DOHH2 (cell line): ENCODE results near the gene JOSD2.

Experiments used
- H3F3A ChIP-seq: fragments of 200-600 bp; sonication (generic), shearing (Covaris generic); 2 replicates; pipeline ENCODE4 v1.6.0; 2016; ENCODE audit warnings: antibody characterized with exemption, mild to moderate bottlenecking; ENCODE audit not compliant: control insufficient read depth, insufficient read depth
- H3K27ac ChIP-seq: fragments of 200-600 bp; sonication (generic); 2 replicates; pipeline ENCODE4 v1.5.1; 2014; ENCODE audit warnings: low read depth, mild to moderate bottlenecking, low read length, moderate library complexity
- H3K27me3 ChIP-seq: fragments of 200-600 bp; sonication (generic); 2 replicates; pipeline ENCODE4 v1.6.1; 2014; ENCODE audit warnings: mild to moderate bottlenecking, low read length, mixed read lengths; ENCODE audit not compliant: control insufficient read depth
- H3K36me3 ChIP-seq: fragments of 200-600 bp; sonication (generic); 2 replicates; pipeline ENCODE4 v1.6.1; 2014; ENCODE audit warnings: mild to moderate bottlenecking, low read length, moderate library complexity, mixed read lengths; ENCODE audit not compliant: control insufficient read depth
- H3K4me1 ChIP-seq: fragments of 200-600 bp; sonication (generic); 2 replicates; pipeline ENCODE4 v1.6.1; 2014; ENCODE audit warnings: mild to moderate bottlenecking, low read length, mixed read lengths; ENCODE audit not compliant: control insufficient read depth
- H3K4me2 ChIP-seq: fragments of 200-600 bp; sonication (generic); 2 replicates; pipeline ENCODE4 v1.6.0; 2014; ENCODE audit warnings: mild to moderate bottlenecking, low read length, moderate library complexity
- H3K4me3 ChIP-seq: fragments of 200-600 bp; sonication (generic); 2 replicates; pipeline ENCODE4 v1.5.1; 2014; ENCODE audit warnings: mild to moderate bottlenecking, low read length, mixed read lengths
- H3K79me2 ChIP-seq: fragments of 200-600 bp; sonication (generic); 2 replicates; pipeline ENCODE4 v1.6.1; 2014; ENCODE audit warnings: mild to moderate bottlenecking, low read length, mixed read lengths; ENCODE audit not compliant: control insufficient read depth
- H3K9me2 ChIP-seq: fragments of 200-600 bp; sonication (generic); replicated peaks from 2 replicates; pipeline ENCODE4 v1.6.1; 2014; ENCODE audit warnings: mild to moderate bottlenecking, low read length, mixed read lengths; ENCODE audit not compliant: control insufficient read depth
- H3K9me3 ChIP-seq: fragments of 200-600 bp; sonication (generic); 2 replicates; pipeline ENCODE4 v1.6.1; 2014; ENCODE audit warnings: antibody characterized with exemption, low read length, mixed read lengths; ENCODE audit not compliant: control insufficient read depth, insufficient read depth
- H4K20me1 ChIP-seq: fragments of 200-600 bp; sonication (generic); 2 replicates; pipeline ENCODE4 v1.6.0; 2014; ENCODE audit warnings: low read depth, mild to moderate bottlenecking, antibody characterized with exemption, low read length, moderate library complexity; ENCODE audit not compliant: control insufficient read depth, insufficient read depth
- EZH2phosphoT487 ChIP-seq: fragments of 200-600 bp; sonication (generic); IDR thresholded peaks from 2 replicates; pipeline ENCODE4 v1.6.1; 2017; ENCODE audit warnings: borderline replicate concordance, mild to moderate bottlenecking, antibody characterized with exemption, low read length, moderate library complexity, mixed read lengths
- TF ChIP-seq, protein P1 (sequence below): fragments of 200-600 bp; sonication (generic); IDR thresholded peaks from one replicate; pipeline ENCODE4 v1.5.1; 2014; ENCODE audit warnings: antibody characterized with exemption, mild to moderate bottlenecking, low read depth, low read length; ENCODE audit not compliant: poor library complexity, severe bottlenecking

JOSD2 gene

GRCh38 chr19:50558039-50558438, 47.0 kb upstream of the JOSD2 start:
- Histone ChIP-seq H3F3A (no peaks in the 10 kb centered on the region), H3K9me2 (no peaks in the 10 kb centered on the region), H3K4me1 (peaks cover 9% of the 10 kb centered on the region), H3K36me3 (no peaks in the 10 kb centered on the region), H3K4me2 (no peak overlapping the region), H3K9me3 (no peaks in the 10 kb centered on the region), H3K79me2 (no peaks in the 10 kb centered on the region), H3K4me3 (no peak overlapping the region), H3K27me3 (peaks cover 10% of the 10 kb centered on the region; the same call in 1 of the 2 replicates), H3K27ac (no peak overlapping the region), H4K20me1 (no peaks in the 10 kb centered on the region)
- TF ChIP-seq EZH2phosphoT487, result no peak
- TF ChIP-seq, protein P1, sequence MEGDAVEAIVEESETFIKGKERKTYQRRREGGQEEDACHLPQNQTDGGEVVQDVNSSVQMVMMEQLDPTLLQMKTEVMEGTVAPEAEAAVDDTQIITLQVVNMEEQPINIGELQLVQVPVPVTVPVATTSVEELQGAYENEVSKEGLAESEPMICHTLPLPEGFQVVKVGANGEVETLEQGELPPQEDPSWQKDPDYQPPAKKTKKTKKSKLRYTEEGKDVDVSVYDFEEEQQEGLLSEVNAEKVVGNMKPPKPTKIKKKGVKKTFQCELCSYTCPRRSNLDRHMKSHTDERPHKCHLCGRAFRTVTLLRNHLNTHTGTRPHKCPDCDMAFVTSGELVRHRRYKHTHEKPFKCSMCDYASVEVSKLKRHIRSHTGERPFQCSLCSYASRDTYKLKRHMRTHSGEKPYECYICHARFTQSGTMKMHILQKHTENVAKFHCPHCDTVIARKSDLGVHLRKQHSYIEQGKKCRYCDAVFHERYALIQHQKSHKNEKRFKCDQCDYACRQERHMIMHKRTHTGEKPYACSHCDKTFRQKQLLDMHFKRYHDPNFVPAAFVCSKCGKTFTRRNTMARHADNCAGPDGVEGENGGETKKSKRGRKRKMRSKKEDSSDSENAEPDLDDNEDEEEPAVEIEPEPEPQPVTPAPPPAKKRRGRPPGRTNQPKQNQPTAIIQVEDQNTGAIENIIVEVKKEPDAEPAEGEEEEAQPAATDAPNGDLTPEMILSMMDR, result no peak

GRCh38 chr19:50557009-50557613, 46.1 kb upstream of the JOSD2 start:
- peak overlapping the region; percentile 94 for H3K4me2 ChIP-seq
- H3K79me2 ChIP-seq, result no peaks in the 10 kb centered on the region
- H3K27ac ChIP-seq, result no peak overlapping the region
- no peaks in the 10 kb centered on the region for H4K20me1 ChIP-seq
- no peaks in the 10 kb centered on the region for H3F3A ChIP-seq
- TF ChIP-seq EZH2phosphoT487, result no peak
- TF ChIP-seq, protein P1, result no peak
- no peaks in the 10 kb centered on the region for H3K9me2 ChIP-seq
- H3K4me1 ChIP-seq, result peaks cover 9% of the 10 kb centered on the region
- peak overlapping the region; percentile 79; the same call in 1 of the 2 replicates for H3K4me3 ChIP-seq
- H3K27me3 ChIP-seq, result peaks cover 9% of the 10 kb centered on the region; the same call in 1 of the 2 replicates
- H3K9me3 ChIP-seq, result no peaks in the 10 kb centered on the region
- no peaks in the 10 kb centered on the region for H3K36me3 ChIP-seq

DNA sequence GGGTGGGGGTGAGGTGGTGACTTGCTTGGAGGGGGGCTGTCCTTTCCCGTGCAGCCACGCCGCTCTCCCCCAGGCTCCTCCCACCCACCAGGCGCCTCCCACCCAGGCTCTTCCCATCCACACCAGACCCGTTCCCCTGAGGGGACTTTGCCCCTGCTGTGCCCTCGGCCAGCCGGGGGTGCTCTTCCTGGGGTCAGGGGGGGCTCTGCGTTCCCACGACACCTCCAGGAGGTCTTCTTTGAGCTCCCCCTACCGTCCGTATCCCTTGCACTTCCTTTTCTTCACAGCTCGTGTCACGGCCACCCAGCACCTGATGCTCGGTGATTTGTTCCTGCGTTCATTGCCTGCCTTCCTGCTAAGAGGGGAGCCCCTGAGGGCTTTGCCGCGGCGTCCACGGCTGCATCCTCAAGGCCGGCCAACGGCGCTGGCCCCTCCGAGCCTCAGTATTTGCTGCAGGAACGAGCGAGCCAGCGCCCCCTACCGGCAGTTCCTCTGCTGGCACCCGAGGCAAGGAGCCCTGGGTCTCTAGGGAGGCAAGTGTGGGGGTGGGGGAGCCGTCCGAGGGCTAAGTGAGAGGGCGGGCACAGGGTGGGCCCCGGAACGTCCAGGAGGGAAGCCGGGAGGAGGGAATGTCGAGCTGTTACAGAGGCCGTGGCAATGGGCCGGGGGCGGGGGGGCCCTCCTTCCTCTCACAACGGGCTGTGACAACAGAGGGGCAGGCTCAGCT, 45.5 kb upstream of the JOSD2 start:
- peak overlapping the region; percentile 79 for H3K4me3 ChIP-seq
- no peaks in the 10 kb centered on the region for H4K20me1 ChIP-seq

More for the DNA sequence above, 45.5 kb upstream of the JOSD2 start:
- no peak overlapping the region for H3K27ac ChIP-seq
- no peaks in the 10 kb centered on the region for H3K36me3 ChIP-seq
- no peaks in the 10 kb centered on the region for H3F3A ChIP-seq
- H3K4me2 ChIP-seq, result peak overlapping the region; percentile 94
- no peak for TF ChIP-seq EZH2phosphoT487
- TF ChIP-seq, protein P1, result peak; percentile 100
- H3K27me3 ChIP-seq, result peaks cover 9% of the 10 kb centered on the region; the same call in 1 of the 2 replicates
- peaks cover 9% of the 10 kb centered on the region for H3K4me1 ChIP-seq
- no peaks in the 10 kb centered on the region for H3K79me2 ChIP-seq
- H3K9me3 ChIP-seq, result no peaks in the 10 kb centered on the region
- no peaks in the 10 kb centered on the region for H3K9me2 ChIP-seq
